Esophagus squamous epithelium (tissue), 4 donors: ENCODE data around the gene DUSP8.

Experiments
- POLR2A ChIP-seq, 4 donors: fragments of 450-650 bp; IDR thresholded peaks; one replicate each; pipeline ENCODE4 v1.6.1; 2017; ENCODE audit warnings: antibody characterized with exemption in 4 of 4, mild to moderate bottlenecking in 4 of 4, moderate library complexity in 3 of 4
- TF ChIP-seq, protein P1 (sequence below), 6 experiments: fragments of 450-650 bp in 4 of 6; fragments of 200-600 bp in 2 of 6; sonication (generic) in 2 of 6; IDR thresholded peaks; one replicate each; pipeline ENCODE4 v1.5.1; 2016 to 2019; ENCODE audit warnings: antibody characterized with exemption in 6 of 6, mild to moderate bottlenecking in 4 of 6, moderate library complexity in 4 of 6

DNA sequence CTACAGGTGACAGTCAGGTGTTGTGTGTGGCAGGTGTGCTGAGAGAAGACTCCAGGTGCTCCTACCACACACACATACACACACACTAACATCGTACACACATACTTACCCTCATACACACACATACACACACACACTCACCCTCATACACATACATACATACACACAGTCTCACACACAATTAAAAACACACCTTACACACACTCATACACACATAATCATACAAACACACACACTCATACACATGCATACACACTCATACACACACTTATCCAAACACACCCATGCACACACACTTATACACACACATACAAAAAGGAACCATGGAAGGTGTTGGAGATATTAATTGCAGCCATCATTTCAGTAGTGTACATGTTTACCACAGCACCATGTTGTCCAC, 31.6 kb upstream of the DUSP8 start:
- TF ChIP-seq, protein P1, sequence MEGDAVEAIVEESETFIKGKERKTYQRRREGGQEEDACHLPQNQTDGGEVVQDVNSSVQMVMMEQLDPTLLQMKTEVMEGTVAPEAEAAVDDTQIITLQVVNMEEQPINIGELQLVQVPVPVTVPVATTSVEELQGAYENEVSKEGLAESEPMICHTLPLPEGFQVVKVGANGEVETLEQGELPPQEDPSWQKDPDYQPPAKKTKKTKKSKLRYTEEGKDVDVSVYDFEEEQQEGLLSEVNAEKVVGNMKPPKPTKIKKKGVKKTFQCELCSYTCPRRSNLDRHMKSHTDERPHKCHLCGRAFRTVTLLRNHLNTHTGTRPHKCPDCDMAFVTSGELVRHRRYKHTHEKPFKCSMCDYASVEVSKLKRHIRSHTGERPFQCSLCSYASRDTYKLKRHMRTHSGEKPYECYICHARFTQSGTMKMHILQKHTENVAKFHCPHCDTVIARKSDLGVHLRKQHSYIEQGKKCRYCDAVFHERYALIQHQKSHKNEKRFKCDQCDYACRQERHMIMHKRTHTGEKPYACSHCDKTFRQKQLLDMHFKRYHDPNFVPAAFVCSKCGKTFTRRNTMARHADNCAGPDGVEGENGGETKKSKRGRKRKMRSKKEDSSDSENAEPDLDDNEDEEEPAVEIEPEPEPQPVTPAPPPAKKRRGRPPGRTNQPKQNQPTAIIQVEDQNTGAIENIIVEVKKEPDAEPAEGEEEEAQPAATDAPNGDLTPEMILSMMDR (IDR thresholded peaks at IDR 0.05), result no peak
- TF ChIP-seq POLR2A (IDR thresholded peaks at IDR 0.05), result no peak
